HepG2 (cell line): Measurements from ENCODE around the gene GFAP. TPM values are rescaled to one million over a fixed set of nuclear protein-coding genes. Genes with fewer than 3 reads are reported as not detected.

Source experiments
- ATF7-NPFF ChIP-seq: sonication (generic); formaldehyde crosslinking; IDR thresholded peaks from 2 replicates; pipeline ENCODE4 v1.8.1; 2023; ENCODE audit warnings: mild to moderate bottlenecking, low read depth, missing genetic modification reagents, moderate library complexity
- CAMTA2 ChIP-seq: sonication (generic); formaldehyde crosslinking; IDR thresholded peaks from 2 replicates; pipeline ENCODE4 v1.4.0; 2020; ENCODE audit warnings: mild to moderate bottlenecking, missing genetic modification reagents, borderline replicate concordance
- CBX1 ChIP-seq: IDR thresholded peaks from one replicate; pipeline ENCODE4 v1.6.1; 2016; ENCODE audit warnings: antibody characterized with exemption, low read depth
- DPF2 ChIP-seq: sonication (generic); formaldehyde crosslinking; IDR thresholded peaks from 2 replicates; pipeline ENCODE4 v1.4.0; 2020; ENCODE audit warnings: mild to moderate bottlenecking, low read depth, missing genetic modification reagents, borderline replicate concordance
- ELF1 ChIP-seq: sonication (generic); formaldehyde crosslinking; IDR thresholded peaks from 2 replicates; pipeline ENCODE4 v1.4.0; 2020; ENCODE audit warnings: missing genetic modification reagents
- ESRRA ChIP-seq: sonication (generic); formaldehyde crosslinking; IDR thresholded peaks from 2 replicates; pipeline ENCODE4 v1.5.1; 2020; ENCODE audit warnings: mild to moderate bottlenecking, low read depth, missing genetic modification reagents
- HDAC2 ChIP-seq: sonication (generic); formaldehyde crosslinking; IDR thresholded peaks from 2 replicates; pipeline ENCODE4 v1.4.0; 2020; ENCODE audit warnings: missing genetic modification reagents
- HNRNPH1 ChIP-seq: fragments of 200-400 bp; formaldehyde crosslinking; optimal IDR thresholded peaks from 2 replicates; pipeline ENCODE3; 2017; ENCODE audit warnings: mild to moderate bottlenecking, low read depth, low read length
- IRF2 ChIP-seq: IDR thresholded peaks from 2 replicates; pipeline ENCODE4 v1.6.1; 2018; ENCODE audit warnings: missing genetic modification reagents, missing compliant biosample characterization
- JUN ChIP-seq: sonication (generic); formaldehyde crosslinking; IDR thresholded peaks from 2 replicates; pipeline ENCODE4 v1.4.0; 2020; ENCODE audit warnings: mild to moderate bottlenecking, missing genetic modification reagents
- KDM2A ChIP-seq: sonication (generic); formaldehyde crosslinking; IDR thresholded peaks from 2 replicates; pipeline ENCODE4 v1.4.0; 2020; ENCODE audit warnings: low read depth, missing genetic modification reagents, borderline replicate concordance
- MEIS1 ChIP-seq: sonication (generic); formaldehyde crosslinking; IDR thresholded peaks from 2 replicates; pipeline ENCODE4 v1.9.0; 2021; ENCODE audit warnings: mild to moderate bottlenecking, missing genetic modification reagents, moderate library complexity, borderline replicate concordance
- RBM22 ChIP-seq: fragments of 200-400 bp; formaldehyde crosslinking; optimal IDR thresholded peaks from 2 replicates; pipeline ENCODE3; 2017; ENCODE audit warnings: mild to moderate bottlenecking, low read length, moderate library complexity
- SATB2 ChIP-seq: sonication (generic); formaldehyde crosslinking; IDR thresholded peaks from 2 replicates; pipeline ENCODE4 v1.5.0; 2020; ENCODE audit warnings: missing genetic modification reagents
- SIN3A ChIP-seq: IDR thresholded peaks from 2 replicates; pipeline ENCODE4 v1.6.1; 2011; ENCODE audit warnings: low read depth, mild to moderate bottlenecking, control low read depth, low read length, borderline replicate concordance
- STAT5B ChIP-seq: sonication (generic); formaldehyde crosslinking; IDR thresholded peaks from 2 replicates; pipeline ENCODE4 v1.4.0; 2020; ENCODE audit warnings: missing genetic modification reagents
- TEAD2 ChIP-seq: sonication (generic); formaldehyde crosslinking; IDR thresholded peaks from 2 replicates; pipeline ENCODE4 v1.9.0; 2021; ENCODE audit warnings: missing genetic modification reagents
- XRCC5 ChIP-seq: fragments of 200-400 bp; formaldehyde crosslinking; optimal IDR thresholded peaks from 2 replicates; pipeline ENCODE3; 2017; ENCODE audit warnings: mild to moderate bottlenecking, low read length
- ZBTB42 ChIP-seq: sonication (generic); formaldehyde crosslinking; IDR thresholded peaks from 2 replicates; pipeline ENCODE4 v1.5.0; 2020; ENCODE audit warnings: mild to moderate bottlenecking, missing genetic modification reagents
- ZNF382 ChIP-seq: sonication (generic); formaldehyde crosslinking; IDR thresholded peaks from 2 replicates; pipeline ENCODE4 v1.5.0; 2020; ENCODE audit warnings: missing genetic modification reagents, mild to moderate bottlenecking, borderline replicate concordance
- ZNF496 ChIP-seq: sonication (generic); formaldehyde crosslinking; IDR thresholded peaks from 2 replicates; pipeline ENCODE4 v1.8.1; 2023; ENCODE audit warnings: mild to moderate bottlenecking, moderate library complexity, missing genetic modification reagents; ENCODE audit not compliant: insufficient replicate concordance
- ZNF773 ChIP-seq: sonication (generic); formaldehyde crosslinking; IDR thresholded peaks from 2 replicates; pipeline ENCODE4 v1.4.0; 2020; ENCODE audit warnings: missing genetic modification reagents, borderline replicate concordance
- ZNF776 ChIP-seq: sonication (generic); formaldehyde crosslinking; IDR thresholded peaks from 2 replicates; pipeline ENCODE4 v1.4.0; 2020; ENCODE audit warnings: mild to moderate bottlenecking, missing genetic modification reagents
- polyA plus RNA-seq, 8 experiments: library from polyadenylated mRNA; depleted of rRNA in 3 of 8; stranded (reverse) in 7 of 8; unstranded in 1 of 8; fragments of >200 nt; fragmentation: Illumina TruSeq in 4 of 8; extraction: Trizol in 4 of 8; gene quantifications; 2 replicates each; pipeline versions ENCODE4 v1.2.1 to v1.2.3, GENCODE V29; 2011 to 2016; ENCODE audit warnings: low read depth in 4 of 8, missing spikeins in 1 of 8, mixed read lengths in 1 of 8; ENCODE audit not compliant: insufficient read depth in 1 of 8
- total RNA-seq, 5 experiments: library from RNA; depleted of rRNA; stranded (reverse); fragments of >200 nt; fragmentation: Illumina TruSeq; extraction: Trizol; gene quantifications; 2 replicates each; pipeline ENCODE4 v1.2.3, GENCODE V29; 2016; ENCODE audit warnings: low read depth in 1 of 5
- TF ChIP-seq, protein P1 (sequence below): sonication (generic); formaldehyde crosslinking; IDR thresholded peaks from 2 replicates; pipeline ENCODE4 v1.9.0; 2022; ENCODE audit warnings: missing genetic modification reagents, mild to moderate bottlenecking, borderline replicate concordance
- TF ChIP-seq, protein P2 (sequence below): sonication (generic); formaldehyde crosslinking; IDR thresholded peaks from 2 replicates; pipeline ENCODE4 v1.8.1; 2023; ENCODE audit warnings: missing genetic modification reagents, mild to moderate bottlenecking, borderline replicate concordance
- TF ChIP-seq, protein P3 (sequence below): sonication (generic); formaldehyde crosslinking; IDR thresholded peaks from 2 replicates; pipeline ENCODE4 v1.5.0; 2020; ENCODE audit warnings: mild to moderate bottlenecking, missing genetic modification reagents

The GFAP gene
- total and polyA plus RNA-seq, 2 of the 13 experiments (the other 11 are each of a cell fraction or from before 2014, with no cell fraction given): 0.11 to 0.29 TPM

DNA sequence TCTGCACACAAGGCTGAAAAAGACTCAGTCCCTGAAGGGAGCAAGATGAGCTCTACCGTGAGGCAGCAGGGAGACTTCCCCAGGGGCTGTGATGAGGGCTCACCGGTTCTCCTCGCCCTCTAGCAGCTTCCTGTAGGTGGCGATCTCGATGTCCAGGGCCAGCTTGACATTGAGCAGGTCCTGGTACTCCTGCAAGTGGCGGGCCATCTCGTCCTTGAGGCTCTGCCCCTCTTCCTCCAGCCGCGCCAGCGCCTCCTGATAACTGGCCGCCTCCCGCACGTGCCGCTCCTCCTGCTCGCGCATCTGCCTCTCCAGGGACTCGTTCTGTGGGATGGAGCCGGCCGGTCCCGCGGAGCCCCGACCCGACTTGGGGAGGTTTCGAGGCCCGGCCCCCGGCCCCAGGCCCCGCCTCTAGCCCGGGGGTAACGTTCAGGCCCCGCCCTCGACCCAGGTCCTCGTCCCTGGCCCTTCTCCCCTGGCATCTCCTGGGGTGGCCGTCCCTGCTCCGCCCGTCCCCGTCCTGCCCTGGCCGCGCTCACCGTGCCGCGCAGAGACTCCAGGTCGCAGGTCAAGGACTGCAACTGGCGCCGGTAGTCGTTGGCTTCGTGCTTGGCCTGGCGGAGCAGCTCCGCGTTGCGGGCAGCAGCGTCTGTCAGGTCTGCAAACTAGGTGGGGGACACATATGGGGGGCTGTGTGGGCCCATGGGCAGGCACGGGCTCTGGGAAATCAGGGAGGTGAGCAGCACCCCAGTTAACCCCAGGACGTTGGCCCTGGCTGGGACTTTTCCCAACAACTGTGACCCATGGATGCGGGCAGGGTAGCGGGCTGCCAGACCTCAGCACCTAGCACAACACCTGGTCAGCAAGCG lies 3.9 kb downstream of the GFAP start (continued):
- TF ChIP-seq ELF1 (CRISPR knock-in tag) (no peak), HNRNPH1 (no peak), JUN (no peak), CAMTA2 (CRISPR knock-in tag) (0 out of 2 replicates have a peak, but pooled peaks have one; percentile 48), ZNF773 (CRISPR knock-in tag) (no peak), CBX1 (peak; percentile 56), HDAC2 (CRISPR knock-in tag) (0 out of 2 replicates have a peak, but pooled peaks have one; percentile 18), ATF7-NPFF (CRISPR knock-in tag) (no peak; the same call in 1 of the 2 replicates), RBM22 (no peak), ESRRA (CRISPR knock-in tag) (peak; percentile 69), STAT5B (CRISPR knock-in tag) (no peak), ZNF776 (CRISPR knock-in tag) (0 out of 2 replicates have a peak, but pooled peaks have one; percentile 20), IRF2 (CRISPR knock-in tag) (peak; percentile 70; the same call in 1 of the 2 replicates), TEAD2 (no peak), XRCC5 (peak; percentile 82), DPF2 (CRISPR knock-in tag) (no peak), SIN3A (no peak), ZBTB42 (0 out of 2 replicates have a peak, but pooled peaks have one; percentile 25), MEIS1 (peak; percentile 86), ZNF496 (CRISPR knock-in tag) (no peak), ZNF382 (CRISPR knock-in tag) (no peak), KDM2A (CRISPR knock-in tag) (peak; percentile 71), SATB2 (CRISPR knock-in tag) (no peak)
- TF ChIP-seq, protein P1, sequence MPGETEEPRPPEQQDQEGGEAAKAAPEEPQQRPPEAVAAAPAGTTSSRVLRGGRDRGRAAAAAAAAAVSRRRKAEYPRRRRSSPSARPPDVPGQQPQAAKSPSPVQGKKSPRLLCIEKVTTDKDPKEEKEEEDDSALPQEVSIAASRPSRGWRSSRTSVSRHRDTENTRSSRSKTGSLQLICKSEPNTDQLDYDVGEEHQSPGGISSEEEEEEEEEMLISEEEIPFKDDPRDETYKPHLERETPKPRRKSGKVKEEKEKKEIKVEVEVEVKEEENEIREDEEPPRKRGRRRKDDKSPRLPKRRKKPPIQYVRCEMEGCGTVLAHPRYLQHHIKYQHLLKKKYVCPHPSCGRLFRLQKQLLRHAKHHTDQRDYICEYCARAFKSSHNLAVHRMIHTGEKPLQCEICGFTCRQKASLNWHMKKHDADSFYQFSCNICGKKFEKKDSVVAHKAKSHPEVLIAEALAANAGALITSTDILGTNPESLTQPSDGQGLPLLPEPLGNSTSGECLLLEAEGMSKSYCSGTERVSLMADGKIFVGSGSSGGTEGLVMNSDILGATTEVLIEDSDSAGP (CRISPR knock-in tag): peak; percentile 85
- TF ChIP-seq, protein P2, sequence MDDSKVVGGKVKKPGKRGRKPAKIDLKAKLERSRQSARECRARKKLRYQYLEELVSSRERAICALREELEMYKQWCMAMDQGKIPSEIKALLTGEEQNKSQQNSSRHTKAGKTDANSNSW (CRISPR knock-in tag): no peak
- TF ChIP-seq, protein P3, sequence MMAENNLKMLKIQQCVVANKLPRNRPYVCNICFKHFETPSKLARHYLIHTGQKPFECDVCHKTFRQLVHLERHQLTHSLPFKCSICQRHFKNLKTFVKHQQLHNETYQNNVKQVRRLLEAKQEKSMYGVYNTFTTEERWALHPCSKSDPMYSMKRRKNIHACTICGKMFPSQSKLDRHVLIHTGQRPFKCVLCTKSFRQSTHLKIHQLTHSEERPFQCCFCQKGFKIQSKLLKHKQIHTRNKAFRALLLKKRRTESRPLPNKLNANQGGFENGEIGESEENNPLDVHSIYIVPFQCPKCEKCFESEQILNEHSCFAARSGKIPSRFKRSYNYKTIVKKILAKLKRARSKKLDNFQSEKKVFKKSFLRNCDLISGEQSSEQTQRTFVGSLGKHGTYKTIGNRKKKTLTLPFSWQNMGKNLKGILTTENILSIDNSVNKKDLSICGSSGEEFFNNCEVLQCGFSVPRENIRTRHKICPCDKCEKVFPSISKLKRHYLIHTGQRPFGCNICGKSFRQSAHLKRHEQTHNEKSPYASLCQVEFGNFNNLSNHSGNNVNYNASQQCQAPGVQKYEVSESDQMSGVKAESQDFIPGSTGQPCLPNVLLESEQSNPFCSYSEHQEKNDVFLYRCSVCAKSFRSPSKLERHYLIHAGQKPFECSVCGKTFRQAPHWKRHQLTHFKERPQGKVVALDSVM (CRISPR knock-in tag): no peak
